ENCODE results near the gene NTHL1.

- TF ChIP-seq ZFP3 (CRISPR knock-in tag; IDR thresholded peaks at IDR 0.05) = no peak
- no peak for TF ChIP-seq ZFP30 (CRISPR knock-in tag; IDR thresholded peaks at IDR 0.05)
- TF ChIP-seq ZNF70 (CRISPR knock-in tag; IDR thresholded peaks at IDR 0.05) = no peak
- no peak for TF ChIP-seq ARNTL (CRISPR knock-in tag; IDR thresholded peaks at IDR 0.05; ENCODE audit: borderline replicate concordance, low read depth)
- no peak for TF ChIP-seq ESRRG (CRISPR knock-in tag; IDR thresholded peaks at IDR 0.05)
- TF ChIP-seq RARB (CRISPR knock-in tag; IDR thresholded peaks at IDR 0.05) = no peak
- TF ChIP-seq SNAI2 (CRISPR knock-in tag; IDR thresholded peaks at IDR 0.05) = no peak
- TF ChIP-seq ISL1 (CRISPR knock-in tag; IDR thresholded peaks at IDR 0.05) = no peak
- TF ChIP-seq PPARA (CRISPR knock-in tag; IDR thresholded peaks at IDR 0.05; ENCODE audit: borderline replicate concordance) = no peak
- no peak for TF ChIP-seq ZNF8 (CRISPR knock-in tag; IDR thresholded peaks at IDR 0.05)
- TF ChIP-seq, protein P1, sequence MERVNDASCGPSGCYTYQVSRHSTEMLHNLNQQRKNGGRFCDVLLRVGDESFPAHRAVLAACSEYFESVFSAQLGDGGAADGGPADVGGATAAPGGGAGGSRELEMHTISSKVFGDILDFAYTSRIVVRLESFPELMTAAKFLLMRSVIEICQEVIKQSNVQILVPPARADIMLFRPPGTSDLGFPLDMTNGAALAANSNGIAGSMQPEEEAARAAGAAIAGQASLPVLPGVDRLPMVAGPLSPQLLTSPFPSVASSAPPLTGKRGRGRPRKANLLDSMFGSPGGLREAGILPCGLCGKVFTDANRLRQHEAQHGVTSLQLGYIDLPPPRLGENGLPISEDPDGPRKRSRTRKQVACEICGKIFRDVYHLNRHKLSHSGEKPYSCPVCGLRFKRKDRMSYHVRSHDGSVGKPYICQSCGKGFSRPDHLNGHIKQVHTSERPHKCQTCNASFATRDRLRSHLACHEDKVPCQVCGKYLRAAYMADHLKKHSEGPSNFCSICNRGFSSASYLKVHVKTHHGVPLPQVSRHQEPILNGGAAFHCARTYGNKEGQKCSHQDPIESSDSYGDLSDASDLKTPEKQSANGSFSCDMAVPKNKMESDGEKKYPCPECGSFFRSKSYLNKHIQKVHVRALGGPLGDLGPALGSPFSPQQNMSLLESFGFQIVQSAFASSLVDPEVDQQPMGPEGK (CRISPR knock-in tag; IDR thresholded peaks at IDR 0.05; ENCODE audit: borderline replicate concordance) = no peak
- no peak for TF ChIP-seq CSDC2 (CRISPR knock-in tag; IDR thresholded peaks at IDR 0.05)
- no peak for TF ChIP-seq TOX (CRISPR knock-in tag; IDR thresholded peaks at IDR 0.05; ENCODE audit: borderline replicate concordance)
- no peak for TF ChIP-seq GLIS3 (CRISPR knock-in tag; IDR thresholded peaks at IDR 0.05)
Measured at GRCh38 chr16:2077696-2078095, 30.1 kb upstream of the NTHL1 start.
